GM12878 (cell line): Measurements from ENCODE around the gene PTPRM. TPM values are rescaled to one million over a fixed set of nuclear protein-coding genes. Genes with fewer than 3 reads are reported as not detected.

ENCODE experiments used
- ATAC-seq: fragments of 200-7000 bp; cut with Tn5 transposase; 3 replicates; pipeline ENCODE4 v1.9.1; 2020; ENCODE audit warnings: mild to moderate bottlenecking, moderate library complexity
- BruUV-seq: library from RNA; stranded (reverse); fragments of 400-500 nt; replicated peaks from 2 replicates; lab custom pipeline; 2021; lab: Mats Ljungman, UMichigan
- CTCF ChIA-PET: fragments of 300-600 bp; sonication (Branson Sonifier 250); formaldehyde crosslinking; extraction: SDS; loops from one replicate; lab custom pipeline; 2021; ENCODE audit warnings: inconsistent platforms; lab: Yijun Ruan, JAX
- POLR2A ChIA-PET: fragments of 350-600 bp; formaldehyde crosslinking; extraction: SDS; loops from one replicate; lab custom pipeline; 2021; ENCODE audit warnings: inconsistent platforms; lab: Charles Lee
- RAD21 ChIA-PET: fragments of 300-600 bp; sonication (Branson Sonifier 250); formaldehyde crosslinking; loops from one replicate; lab custom pipeline; 2023; ENCODE audit warnings: antibody characterized with exemption; ENCODE audit not compliant: unreplicated experiment; lab: Charles Lee
- SMC1A ChIA-PET: fragments of 300-600 bp; sonication (Branson Sonifier 250); formaldehyde crosslinking; loops from one replicate; lab custom pipeline; 2023; ENCODE audit not compliant: unreplicated experiment, uncharacterized antibody; lab: Charles Lee
- DNase-seq: peaks from one replicate; pipeline ENCODE4 v3.0.0-alpha.2; 2011; ENCODE audit warnings: low read depth, low spot score
- FAIRE-seq: peaks from 3 replicates; lab custom pipeline; 2011; peaks lifted over from hg19 to GRCh38; lab: Jason Lieb, UNC
- H2AFZ ChIP-seq: 2 replicates; pipeline ENCODE4 v1.6.0; 2011; ENCODE audit warnings: low read depth, low read length, control low read depth; ENCODE audit not compliant: control insufficient read depth
- H3K27ac ChIP-seq: 2 replicates; pipeline ENCODE4 v1.5.1; 2011; ENCODE audit warnings: control low read depth; ENCODE audit not compliant: control insufficient read depth, insufficient read depth
- H3K27me3 ChIP-seq, 2 experiments: replicated peaks in 1 of 2; 2 replicates each; pipeline versions ENCODE4 v1.6.0 to v1.6.1; 2011; ENCODE audit warnings: low read length in 1 of 2; ENCODE audit not compliant: control insufficient read depth in 2 of 2, insufficient read depth in 2 of 2
- H3K36me3 ChIP-seq, 2 experiments: 2 replicates each; pipeline ENCODE4 v1.5.1; 2011; ENCODE audit warnings: low read length in 1 of 2; ENCODE audit not compliant: control insufficient read depth in 2 of 2, insufficient read depth in 2 of 2
- H3K4me1 ChIP-seq: 2 replicates; pipeline ENCODE4 v1.6.1; 2011; ENCODE audit warnings: mild to moderate bottlenecking, low read length, moderate library complexity, mixed read lengths; ENCODE audit not compliant: control insufficient read depth, insufficient read depth
- H3K4me2 ChIP-seq: 2 replicates; pipeline ENCODE4 v1.6.0; 2011; ENCODE audit warnings: control low read depth; ENCODE audit not compliant: control insufficient read depth, insufficient read depth
- H3K4me3 ChIP-seq: fragments of 200-600 bp; sonication (generic); 2 replicates; pipeline ENCODE4 v1.5.1; 2016
- H3K79me2 ChIP-seq: 2 replicates; pipeline ENCODE4 v1.6.0; 2011; ENCODE audit warnings: low read length; ENCODE audit not compliant: control insufficient read depth, insufficient read depth
- H3K9ac ChIP-seq: 2 replicates; pipeline ENCODE4 v1.8.0; 2011; ENCODE audit warnings: low read length, control low read depth, mixed read lengths; ENCODE audit not compliant: control insufficient read depth, insufficient read depth
- H3K9me3 ChIP-seq: replicated peaks from 3 replicates; pipeline ENCODE4 v1.5.1; 2011; ENCODE audit warnings: mild to moderate bottlenecking, low read length; ENCODE audit not compliant: control insufficient read depth, insufficient read depth
- H4K20me1 ChIP-seq: 2 replicates; pipeline ENCODE4 v1.6.0; 2011; ENCODE audit not compliant: control insufficient read depth, insufficient read depth
- KAT2A ChIP-seq: conservative IDR thresholded peaks from 2 replicates; pipeline ENCODE4 v1.6.1; 2011; ENCODE audit warnings: low read depth, low read length; ENCODE audit not compliant: control insufficient read depth
- KLF5 ChIP-seq: fragments of 450-650 bp; IDR thresholded peaks from 2 replicates; pipeline ENCODE4 v1.6.1; 2014; ENCODE audit warnings: mild to moderate bottlenecking; ENCODE audit not compliant: partially characterized antibody
- RB1 ChIP-seq: fragments of 450-650 bp; formaldehyde crosslinking; IDR thresholded peaks from 2 replicates; pipeline ENCODE4 v1.6.1; 2017; ENCODE audit warnings: mild to moderate bottlenecking, borderline replicate concordance
- SREBF2 ChIP-seq: IDR thresholded peaks from 2 replicates; pipeline ENCODE4 v1.6.1; 2012; ENCODE audit warnings: mild to moderate bottlenecking, low read length
- STAT3 ChIP-seq: IDR thresholded peaks from 2 replicates; pipeline ENCODE4 v1.6.1; 2011; ENCODE audit warnings: low read depth, low read length, improper control_type of control experiment
- WGBS: methylation state at CpG from one replicate; pipeline ENCODE4 v1.1.6; 2016; ENCODE audit warnings: low lambda C conversion rate; ENCODE audit not compliant: insufficient replicate concordance, insufficient coverage; ENCODE audit errors: missing lambda C conversion rate; 5-methylcytosine and 5-hydroxymethylcytosine counted together
- in situ Hi-C: fragments of 300-500 bp; cut with MboI; formaldehyde crosslinking; loops from 9 replicates; pipeline ENCODE4 v1.14.3; 2018; ENCODE audit warnings: mixed read lengths
- intact Hi-C: fragments of 100-400 bp; cut with micrococcal nuclease; formaldehyde crosslinking; loops from one replicate; pipeline ENCODE4 v1.14.2; 2022; ENCODE audit not compliant: unreplicated experiment
- polyA plus RNA-seq, 11 experiments: library from polyadenylated mRNA; depleted of rRNA in 4 of 11; unstranded in 6 of 11; stranded (reverse) in 5 of 11; fragments of >200 nt; fragmentation: Nextera tagmentation in 4 of 11; fragmentation: Illumina TruSeq in 1 of 11; extraction: Ambion mirVana in 4 of 11; extraction: Trizol in 1 of 11; gene quantifications; 1 replicate in 1 of 11; 2 replicates in 10 of 11; pipeline versions ENCODE4 v1.2.1 to v1.2.3, GENCODE V29; 2011 to 2016; ENCODE audit warnings: inconsistent platforms in 2 of 11, missing spikeins in 2 of 11, low read depth in 1 of 11
- total RNA-seq, 4 experiments: library from RNA; depleted of rRNA in 3 of 4; stranded (reverse); fragments of >200 nt in 3 of 4; fragmentation: Illumina TruSeq in 1 of 4; extraction: Trizol in 1 of 4; gene quantifications; 2 replicates each; pipeline versions ENCODE4 v1.2.1 to v1.2.3, GENCODE V29; 2013 to 2021

The PTPRM gene
- total and polyA plus RNA-seq, 10 of the 15 experiments (the other 5 are each of a cell fraction or from before 2014, with no cell fraction given): 0.07 to 22.6 (median 0.60) TPM

DNA sequence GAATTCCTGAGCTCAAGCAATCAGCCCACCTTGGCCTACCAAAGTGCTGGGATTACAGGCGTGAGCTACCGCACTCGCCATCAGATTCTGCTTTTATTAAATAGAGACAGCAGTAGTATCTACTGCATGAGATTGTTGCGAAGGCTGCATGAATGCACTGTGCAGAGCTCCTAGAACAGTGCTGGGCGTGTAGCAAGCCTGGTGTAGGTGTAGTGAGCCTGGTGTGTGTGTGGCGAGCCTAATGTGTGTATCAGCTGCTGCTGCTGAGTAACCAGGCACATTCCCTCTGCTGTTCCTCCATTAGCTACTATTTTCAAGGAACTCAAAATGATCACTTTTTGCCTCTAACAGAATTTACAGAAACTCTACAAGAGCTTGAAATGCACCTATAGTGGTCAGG, 57.6 kb downstream of the PTPRM start:
- no peaks in the 10 kb centered on the region; a peak in 1 of 4 replicates for H3K27me3 ChIP-seq
- no peaks in the 10 kb centered on the region for H3K9me3 ChIP-seq
- H2AFZ ChIP-seq: no peak overlapping the region
- H3K4me1 ChIP-seq: no peaks in the 10 kb centered on the region
- H3K9ac ChIP-seq: no peak overlapping the region
- WGBS: 38% methylated on average over 6 of the region's 6 CpGs
- FAIRE-seq (no peak), DNase-seq (no peak), ATAC-seq (no peak)
- intact Hi-C loops: no loop called here
- H3K27ac ChIP-seq: no peak overlapping the region
- in situ Hi-C loops: no loop called here
- H3K4me3 ChIP-seq: no peak overlapping the region
- H3K4me2 ChIP-seq: no peak overlapping the region
- BruUV-seq: no TSS peak
- CTCF ChIA-PET: no interaction called here
- POLR2A ChIA-PET: interaction anchor here (0.8 kb wide), 1 partner anchor 96 kb away, joined by 3 read pairs; no protein-coding TSS in a partner anchor
- H3K36me3 ChIP-seq: no peaks in the 10 kb centered on the region
- H4K20me1 ChIP-seq: no peaks in the 10 kb centered on the region
- H3K79me2 ChIP-seq: no peaks in the 10 kb centered on the region
- SMC1A ChIA-PET: no interaction called here
- no peak for TF ChIP-seq KAT2A
- TF ChIP-seq, all 136 proteins: peak for 0
- RAD21 ChIA-PET: no interaction called here

DNA sequence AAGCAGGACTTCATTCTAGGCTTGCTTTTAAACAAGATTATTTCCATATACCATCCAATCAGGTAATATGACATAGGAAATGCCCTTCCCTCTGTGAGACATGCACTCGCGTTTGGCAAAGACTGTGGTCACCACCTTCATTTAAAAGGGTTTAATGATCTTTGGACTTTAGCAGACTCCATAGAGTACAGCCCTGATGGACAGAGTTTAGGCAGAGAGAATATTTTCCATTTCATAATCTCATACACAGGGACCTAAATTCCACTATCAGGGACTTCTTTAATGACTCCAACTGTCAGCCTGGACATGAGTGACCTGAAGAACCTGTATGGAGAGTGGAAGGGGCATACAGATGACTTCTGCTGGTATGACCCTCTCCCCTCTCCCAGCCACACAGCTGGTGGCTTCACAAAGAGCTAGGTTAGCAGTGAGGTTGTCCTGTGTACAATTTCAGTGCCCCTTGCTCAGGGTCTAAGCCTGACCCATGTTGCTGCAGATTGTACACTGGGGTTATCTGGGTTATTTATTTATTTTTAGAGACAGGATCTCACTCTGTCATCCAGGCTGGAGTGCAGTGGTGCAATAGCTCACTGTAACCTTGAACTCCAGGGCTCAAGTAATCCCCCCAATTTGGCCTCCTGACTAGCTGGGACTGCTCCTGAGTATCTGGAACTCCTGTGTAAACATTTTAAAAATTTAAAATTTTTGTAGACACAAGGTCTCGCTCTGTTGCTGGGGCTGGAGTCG, 59.2 kb downstream of the PTPRM start:
- Histone ChIP-seq H2AFZ (no peak overlapping the region), H3K27ac (no peak overlapping the region), H3K4me2 (no peak overlapping the region), H3K27me3 (no peaks in the 10 kb centered on the region; a peak in 1 of 4 replicates), H3K36me3 (no peaks in the 10 kb centered on the region), H3K4me3 (no peak overlapping the region), H3K9me3 (no peaks in the 10 kb centered on the region), H3K79me2 (no peaks in the 10 kb centered on the region), H4K20me1 (no peaks in the 10 kb centered on the region), H3K4me1 (no peaks in the 10 kb centered on the region), H3K9ac (no peak overlapping the region)
- 42% methylated on average over 4 of the region's 4 CpGs for WGBS
- in situ Hi-C loops: no loop called here
- BruUV-seq: no TSS peak
- ChIA-PET SMC1A (no interaction called here), CTCF (no interaction called here), POLR2A (no interaction called here), RAD21 (no interaction called here)
- DNase-seq (no peak), ATAC-seq (no peak), FAIRE-seq (no peak)
- TF ChIP-seq SREBF2: no peak
- TF ChIP-seq RB1: no peak
- TF ChIP-seq KLF5: no peak
- no peak for TF ChIP-seq STAT3
- intact Hi-C loops: no loop called here
